Mucosa of descending colon (tissue), 3 donors: ENCODE measurements around the gene TMEM187. TPM values are rescaled to one million over a fixed set of nuclear protein-coding genes. Genes with fewer than 3 reads are reported as not detected.

Experiments used
- ATAC-seq: fragments of 200-7000 bp; cut with Tn5 transposase; one replicate; pipeline ENCODE4 v1.9.1; 2020; ENCODE audit warnings: mild to moderate bottlenecking, moderate library complexity
- DNase-seq, 3 donors: peaks; one replicate each; pipeline ENCODE4 v3.0.0-alpha.2; 2020
- H3K36me3 ChIP-seq: fragments of 200-600 bp; one replicate; pipeline ENCODE4 v1.8.0; 2021; ENCODE audit warnings: low read depth, mild to moderate bottlenecking
- H3K4me1 ChIP-seq: fragments of 200-600 bp; one replicate; pipeline ENCODE4 v1.8.0; 2021; ENCODE audit warnings: low read depth, mild to moderate bottlenecking
- H3K4me3 ChIP-seq: fragments of 200-600 bp; one replicate; pipeline ENCODE4 v1.8.0; 2021; ENCODE audit warnings: mild to moderate bottlenecking
- H3K9me3 ChIP-seq: fragments of 200-600 bp; one replicate; pipeline ENCODE4 v1.8.0; 2021; ENCODE audit warnings: mild to moderate bottlenecking
- intact Hi-C, 2 donors: fragments of 100-400 bp; cut with DNase I in 1 of 2; cut with micrococcal nuclease in 1 of 2; formaldehyde crosslinking; loops; one replicate each; pipeline versions ENCODE4 v1.11.0 to v1.11.1; 2022; cut with DNase I, micrococcal nuclease
- total RNA-seq, 3 donors: library from RNA; stranded (reverse); fragmentation: NEBNext Ultra II Directional in 2 of 3; extraction: Animal tissue kit (Norgen Biotek cat#: 25700) in 2 of 3; gene quantifications; one replicate each; pipeline versions ENCODE4 v1.2.1 to v1.2.4, GENCODE V29; 2021 to 2023
- TF ChIP-seq, protein P1 (sequence below): fragments of 200-600 bp; IDR thresholded peaks from one replicate; pipeline ENCODE4 v1.8.0; 2022; ENCODE audit warnings: antibody characterized with exemption, mild to moderate bottlenecking
- donor health status: DM: no; HTN: no; CAD: no; lungs with moderate emphysema.
- donor health status: DM: no; HTN: no; CAD: no.
- donor health status: DM: no; HTN: yes; CAD: no.

TMEM187 gene
- total RNA-seq, 3 donors from 2014 or later = 4.8 to 7.9 (median 7.8) TPM

DNA sequence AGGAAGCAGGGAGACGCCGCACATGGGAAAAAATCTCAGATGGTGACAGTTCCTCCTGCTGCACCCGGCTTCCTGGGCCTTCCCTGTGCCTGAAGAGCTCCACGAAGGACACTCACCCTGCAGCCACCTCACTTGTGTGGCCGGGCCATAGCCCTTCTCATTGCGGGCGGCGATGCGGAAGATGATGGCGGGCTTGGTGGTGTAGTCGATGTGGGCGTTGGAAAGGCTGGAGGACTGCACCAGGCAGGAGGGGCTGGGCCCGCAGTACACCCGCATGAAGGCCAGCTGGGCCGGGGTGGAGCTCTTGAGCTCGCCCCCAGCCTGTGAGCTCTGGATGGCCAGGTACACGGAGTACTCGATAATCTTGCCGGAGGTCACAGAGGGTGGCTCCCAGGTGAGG lies 22.4 kb upstream of the TMEM187 start:
- Histone ChIP-seq H3K36me3 (no peaks in the 10 kb centered on the region), H3K4me3 (no peak overlapping the region), H3K4me1 (no peaks in the 10 kb centered on the region), H3K9me3 (no peaks in the 10 kb centered on the region)
- DNase-seq = no peak
- ATAC-seq = no peak
- TF ChIP-seq, protein P1, sequence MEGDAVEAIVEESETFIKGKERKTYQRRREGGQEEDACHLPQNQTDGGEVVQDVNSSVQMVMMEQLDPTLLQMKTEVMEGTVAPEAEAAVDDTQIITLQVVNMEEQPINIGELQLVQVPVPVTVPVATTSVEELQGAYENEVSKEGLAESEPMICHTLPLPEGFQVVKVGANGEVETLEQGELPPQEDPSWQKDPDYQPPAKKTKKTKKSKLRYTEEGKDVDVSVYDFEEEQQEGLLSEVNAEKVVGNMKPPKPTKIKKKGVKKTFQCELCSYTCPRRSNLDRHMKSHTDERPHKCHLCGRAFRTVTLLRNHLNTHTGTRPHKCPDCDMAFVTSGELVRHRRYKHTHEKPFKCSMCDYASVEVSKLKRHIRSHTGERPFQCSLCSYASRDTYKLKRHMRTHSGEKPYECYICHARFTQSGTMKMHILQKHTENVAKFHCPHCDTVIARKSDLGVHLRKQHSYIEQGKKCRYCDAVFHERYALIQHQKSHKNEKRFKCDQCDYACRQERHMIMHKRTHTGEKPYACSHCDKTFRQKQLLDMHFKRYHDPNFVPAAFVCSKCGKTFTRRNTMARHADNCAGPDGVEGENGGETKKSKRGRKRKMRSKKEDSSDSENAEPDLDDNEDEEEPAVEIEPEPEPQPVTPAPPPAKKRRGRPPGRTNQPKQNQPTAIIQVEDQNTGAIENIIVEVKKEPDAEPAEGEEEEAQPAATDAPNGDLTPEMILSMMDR = no peak
- intact Hi-C loops = loop anchor here in 1 of 2 donors (10.0 kb wide), 1 partner anchor 185 kb away; the partner anchor contains the start of gene PLXNB3

GRCh38 chrX:153951683-153952372 lies 20.7 kb upstream of the TMEM187 start:
- DNase-seq (no peak), ATAC-seq (no peak)
- Histone ChIP-seq H3K36me3 (no peaks in the 10 kb centered on the region), H3K4me3 (no peak overlapping the region), H3K9me3 (no peaks in the 10 kb centered on the region), H3K4me1 (no peaks in the 10 kb centered on the region)
- intact Hi-C loops = loop anchor here in 1 of 2 donors (10.0 kb wide), 1 partner anchor 187 kb away; the partner anchor contains the start of gene PLXNB3
- TF ChIP-seq, protein P1 = no peak

DNA sequence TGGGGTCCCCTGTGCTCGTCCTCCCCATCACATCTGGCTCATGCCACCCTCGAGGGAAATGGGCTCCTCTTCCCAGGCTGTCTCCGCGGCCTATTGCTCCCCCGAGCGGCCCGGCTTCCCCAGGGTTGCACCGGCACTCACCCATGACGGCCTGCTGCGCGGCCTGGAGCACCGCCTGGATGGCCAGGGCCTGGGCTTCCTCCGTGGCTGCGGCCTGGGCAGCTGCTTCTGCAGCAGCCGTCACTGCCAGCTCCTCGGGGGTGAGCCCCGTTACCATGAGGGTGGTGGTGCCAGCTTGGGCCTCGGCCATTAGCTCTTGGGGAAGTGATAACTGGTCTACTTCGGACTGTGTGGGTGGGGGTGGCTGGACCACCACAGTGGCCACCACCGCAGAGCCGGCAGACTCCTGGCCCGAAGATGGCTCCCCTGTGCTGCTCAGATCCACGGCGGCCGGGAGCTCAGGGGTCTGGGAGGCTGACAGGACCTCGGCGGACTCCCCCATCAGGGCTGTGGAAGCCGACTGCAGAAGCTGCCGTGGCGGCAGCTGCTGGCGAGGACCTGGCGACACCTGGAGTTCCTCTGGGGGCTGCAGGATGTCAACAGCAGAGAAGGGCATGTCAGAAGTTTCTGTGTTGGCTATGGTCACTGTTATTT lies 20.1 kb upstream of the TMEM187 start:
- ATAC-seq (no peak), DNase-seq (peak in 1 of 3 donors; percentile 54)
- H3K4me3 ChIP-seq = no peak overlapping the region
- H3K9me3 ChIP-seq = no peaks in the 10 kb centered on the region
- no peaks in the 10 kb centered on the region for H3K4me1 ChIP-seq
- TF ChIP-seq, protein P1 = no peak
- H3K36me3 ChIP-seq = no peaks in the 10 kb centered on the region
- intact Hi-C loops = loop anchor here in 1 of 2 donors (10.0 kb wide), 1 partner anchor 188 kb away; the partner anchor contains the start of gene PLXNB3

DNA sequence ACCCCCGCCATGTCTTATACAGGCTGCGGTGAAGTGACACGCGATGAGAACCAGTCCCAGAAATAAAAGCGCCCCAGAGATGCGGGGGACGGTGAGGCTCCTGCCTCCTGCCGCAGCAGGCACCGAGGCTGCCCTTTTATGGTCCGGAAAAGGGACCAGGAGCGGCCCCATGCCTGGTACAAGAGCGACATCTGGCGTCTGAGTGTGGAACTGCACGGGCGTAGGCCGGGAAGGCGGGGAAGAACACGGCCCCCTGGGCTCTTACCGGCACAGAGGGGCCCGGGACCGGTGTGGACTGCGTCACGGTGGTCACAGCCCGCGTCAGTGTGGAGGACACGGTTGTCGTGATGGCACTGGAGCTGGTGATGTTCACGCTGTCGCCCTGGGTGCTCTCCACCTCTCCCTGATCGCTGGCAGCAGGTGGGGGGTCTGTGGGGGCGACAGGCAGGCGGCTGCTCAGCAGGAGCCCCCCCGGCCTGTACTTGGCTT lies 19.2 kb upstream of the TMEM187 start:
- ATAC-seq (peak; percentile 88), DNase-seq (peak; percentile 75 to 81 (median 78))
- intact Hi-C loops = loop anchor here in 1 of 2 donors (10.0 kb wide), 1 partner anchor 189 kb away; the partner anchor contains the start of gene PLXNB3
- Histone ChIP-seq H3K4me3 (no peak overlapping the region), H3K36me3 (no peaks in the 10 kb centered on the region), H3K9me3 (no peaks in the 10 kb centered on the region), H3K4me1 (no peaks in the 10 kb centered on the region)
- TF ChIP-seq, protein P1 = peak; percentile 90

GRCh38 chrX:153953892-153954557 lies 18.5 kb upstream of the TMEM187 start:
- intact Hi-C loops = loop anchor here in 1 of 2 donors (10.0 kb wide), 1 partner anchor 189 kb away; the partner anchor contains the start of gene PLXNB3
- peak; percentile 3 for ATAC-seq
- Histone ChIP-seq H3K4me3 (no peak overlapping the region), H3K9me3 (no peaks in the 10 kb centered on the region), H3K36me3 (no peaks in the 10 kb centered on the region), H3K4me1 (no peaks in the 10 kb centered on the region)
- TF ChIP-seq, protein P1 = no peak
- DNase-seq = peak in 1 of 3 donors; percentile 50
